A549 (cell line): ENCODE data around the gene GGTA1.

Experiments
- HOXA7 ChIP-seq: fragments of 250-450 bp; sonication (Bioruptor Pico); IDR thresholded peaks from 2 replicates; pipeline ENCODE4 v1.5.0; 2020; ENCODE audit warnings: mild to moderate bottlenecking, moderate library complexity
- KDM1A ChIP-seq: fragments of 200-600 bp; sonication (generic); IDR thresholded peaks from 2 replicates; pipeline ENCODE4 v1.6.1; 2016; ENCODE audit warnings: low read depth, mild to moderate bottlenecking
- TF ChIP-seq, protein P1 (sequence below): fragments of 450-650 bp; IDR thresholded peaks from 2 replicates; pipeline ENCODE4 v1.6.1; 2014; ENCODE audit warnings: antibody characterized with exemption

DNA sequence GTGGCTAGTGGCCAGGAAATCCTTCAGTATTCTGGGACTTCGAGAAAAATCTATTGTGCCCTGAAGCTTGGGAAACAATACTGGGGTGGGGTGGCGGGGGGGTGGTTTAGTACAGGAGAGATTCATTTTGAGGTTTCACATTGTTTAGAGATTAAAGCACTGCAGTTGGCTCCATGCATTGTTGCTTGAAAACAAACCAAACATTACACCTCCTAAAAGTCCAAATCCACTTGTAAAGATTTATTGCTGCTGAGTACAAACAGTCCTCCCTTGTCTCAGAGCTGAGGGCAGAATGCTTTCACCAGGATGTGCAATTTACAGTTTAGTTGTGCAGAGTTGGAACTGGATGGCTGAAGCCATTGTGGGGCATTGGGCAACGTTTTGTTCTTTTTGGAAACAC, 49.4 kb downstream of the GGTA1 start:
- TF ChIP-seq HOXA7 (CRISPR knock-in tag) (no peak), KDM1A (no peak)
- TF ChIP-seq, protein P1, sequence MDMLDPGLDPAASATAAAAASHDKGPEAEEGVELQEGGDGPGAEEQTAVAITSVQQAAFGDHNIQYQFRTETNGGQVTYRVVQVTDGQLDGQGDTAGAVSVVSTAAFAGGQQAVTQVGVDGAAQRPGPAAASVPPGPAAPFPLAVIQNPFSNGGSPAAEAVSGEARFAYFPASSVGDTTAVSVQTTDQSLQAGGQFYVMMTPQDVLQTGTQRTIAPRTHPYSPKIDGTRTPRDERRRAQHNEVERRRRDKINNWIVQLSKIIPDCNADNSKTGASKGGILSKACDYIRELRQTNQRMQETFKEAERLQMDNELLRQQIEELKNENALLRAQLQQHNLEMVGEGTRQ = no peak
